SK-N-SH (cell line): ENCODE results near the gene CHCHD3. TPM values are rescaled to one million over a fixed set of nuclear protein-coding genes. Genes with fewer than 3 reads are reported as not detected.

Source experiments
- CTCF ChIA-PET: fragments of 300-600, 350-600 bp; formaldehyde crosslinking; extraction: SDS; loops from one replicate; lab custom pipeline; 2021; lab: Yijun Ruan, JAX
- POLR2A ChIA-PET: fragments of 350-600 bp; sonication (Branson Sonifier 250); formaldehyde crosslinking; extraction: SDS; loops from one replicate; lab custom pipeline; 2020; ENCODE audit warnings: antibody characterized with exemption, inconsistent platforms; lab: Yijun Ruan, JAX
- DNase-seq: peaks from one replicate; pipeline ENCODE4 v3.0.0; 2012
- H2AFZ ChIP-seq: fragments of 200-600 bp; sonication (generic); 2 replicates; pipeline ENCODE4 v1.8.1; 2016; ENCODE audit warnings: antibody characterized with exemption, mild to moderate bottlenecking, low read depth
- H3F3A ChIP-seq: fragments of 200-600 bp; sonication (generic); replicated peaks from 2 replicates; pipeline ENCODE3; 2016; ENCODE audit warnings: antibody characterized with exemption, mild to moderate bottlenecking; ENCODE audit not compliant: insufficient read depth
- H3K27ac ChIP-seq, 2 experiments: fragments of 200-500 bp in 1 of 2; fragments of 200-600 bp in 1 of 2; sonication (Bioruptor generic) in 1 of 2; sonication (generic), shearing (Covaris generic) in 1 of 2; 2 replicates each; pipeline versions ENCODE4 v1.5.1 to v1.6.1; 2014 to 2016; ENCODE audit warnings: low read depth in 2 of 2, inconsistent platforms in 1 of 2, low read length in 1 of 2, mild to moderate bottlenecking in 1 of 2, mixed read lengths in 1 of 2
- H3K27me3 ChIP-seq: fragments of 200-600 bp; sonication (generic), shearing (Covaris generic); 2 replicates; pipeline ENCODE4 v1.6.1; 2016; ENCODE audit warnings: mixed run types; ENCODE audit not compliant: insufficient read depth
- H3K36me3 ChIP-seq, 2 experiments: fragments of 200-500 bp in 1 of 2; fragments of 200-600 bp in 1 of 2; sonication (Bioruptor generic) in 1 of 2; sonication (generic) in 1 of 2; replicated peaks in 1 of 2; 2 replicates each; pipeline versions ENCODE3 to v1.5.1; 2014 to 2016; ENCODE audit warnings: low read length in 1 of 2, mild to moderate bottlenecking in 1 of 2; ENCODE audit not compliant: insufficient read depth in 2 of 2, control insufficient read depth in 1 of 2
- H3K4me1 ChIP-seq, 2 experiments: fragments of 200-500 bp in 1 of 2; fragments of 200-600 bp in 1 of 2; sonication (Bioruptor generic) in 1 of 2; sonication (generic), shearing (Covaris generic) in 1 of 2; 2 replicates each; pipeline versions ENCODE4 v1.5.1 to v1.6.1; 2014 to 2016; ENCODE audit warnings: low read depth in 1 of 2, low read length in 1 of 2, mixed run types in 1 of 2; ENCODE audit not compliant: insufficient read depth in 2 of 2, control insufficient read depth in 1 of 2
- H3K4me2 ChIP-seq: fragments of 200-600 bp; sonication (generic), shearing (Covaris generic); 2 replicates; pipeline ENCODE4 v1.6.1; 2017; ENCODE audit warnings: mixed run types
- H3K4me3 ChIP-seq, 2 experiments: fragments of 200-500 bp in 1 of 2; fragments of 200-600 bp in 1 of 2; sonication (Bioruptor generic) in 1 of 2; sonication (generic), shearing (Covaris generic) in 1 of 2; 2 replicates each; pipeline versions ENCODE4 v1.5.1 to v1.8.1; 2014 to 2016; ENCODE audit warnings: low read depth in 2 of 2, inconsistent platforms in 1 of 2, low read length in 1 of 2, mild to moderate bottlenecking in 1 of 2, mixed read lengths in 1 of 2, moderate library complexity in 1 of 2
- H3K79me2 ChIP-seq: fragments of 200-600 bp; sonication (generic); 2 replicates; pipeline ENCODE4 v1.8.1; 2017; ENCODE audit warnings: mild to moderate bottlenecking; ENCODE audit not compliant: insufficient read depth
- H3K9ac ChIP-seq: fragments of 200-600 bp; sonication (generic); 2 replicates; pipeline ENCODE4 v1.6.1; 2017; ENCODE audit warnings: mixed run types
- H3K9me2 ChIP-seq: fragments of 200-600 bp; sonication (generic); 2 replicates; pipeline ENCODE4 v1.6.1; 2017; ENCODE audit warnings: mixed run types
- H3K9me3 ChIP-seq: fragments of 200-600 bp; sonication (generic); 2 replicates; pipeline ENCODE4 v1.6.1; 2017; ENCODE audit warnings: mixed run types, mild to moderate bottlenecking, moderate library complexity
- H4K20me1 ChIP-seq: fragments of 200-600 bp; sonication (generic); 2 replicates; pipeline ENCODE4 v1.6.1; 2017; ENCODE audit warnings: mild to moderate bottlenecking, mixed run types; ENCODE audit not compliant: insufficient read depth
- ELF1 ChIP-seq: IDR thresholded peaks from 2 replicates; pipeline ENCODE4 v1.4.0; 2012
- EP300 ChIP-seq, 2 experiments: IDR thresholded peaks; 2 replicates each; pipeline versions ENCODE4 v1.4.0 to v1.6.1; 2012; ENCODE audit warnings: borderline replicate concordance in 1 of 2, low read depth in 1 of 2, low read length in 1 of 2
- FOXJ3 ChIP-seq: sonication (generic); formaldehyde crosslinking; IDR thresholded peaks from 2 replicates; pipeline ENCODE4 v1.5.1; 2020; ENCODE audit warnings: mild to moderate bottlenecking, missing genetic modification reagents
- GATA2 ChIP-seq: sonication (generic); formaldehyde crosslinking; IDR thresholded peaks from 2 replicates; pipeline ENCODE4 v1.5.0; 2020; ENCODE audit warnings: mild to moderate bottlenecking, missing genetic modification reagents
- JUND ChIP-seq: IDR thresholded peaks from 2 replicates; pipeline ENCODE4 v1.4.0; 2012
- MEF2A ChIP-seq: IDR thresholded peaks from 2 replicates; pipeline ENCODE4 v1.4.0; 2012; ENCODE audit warnings: low read depth, borderline replicate concordance
- RFX5 ChIP-seq: IDR thresholded peaks from 2 replicates; pipeline ENCODE4 v1.6.1; 2012; ENCODE audit warnings: mild to moderate bottlenecking, improper control_type of control experiment, low read length
- SIN3A ChIP-seq: IDR thresholded peaks from 2 replicates; pipeline ENCODE4 v1.6.1; 2012; ENCODE audit warnings: low read depth, mild to moderate bottlenecking, low read length, moderate library complexity, borderline replicate concordance
- TCF12 ChIP-seq: IDR thresholded peaks from 2 replicates; pipeline ENCODE4 v1.4.0; 2012
- TEAD4 ChIP-seq: IDR thresholded peaks from 2 replicates; pipeline ENCODE4 v1.4.0; 2012; ENCODE audit warnings: mild to moderate bottlenecking, borderline replicate concordance; ENCODE audit not compliant: insufficient read depth
- YY1 ChIP-seq: IDR thresholded peaks from 2 replicates; pipeline ENCODE4 v1.4.0; 2012; ENCODE audit warnings: low read depth, mild to moderate bottlenecking
- WGBS: methylation state at CpG from one replicate; pipeline ENCODE4 v1.1.6; 2017; ENCODE audit warnings: low lambda C conversion rate; 5-methylcytosine and 5-hydroxymethylcytosine counted together
- polyA plus RNA-seq, 3 experiments: library from polyadenylated mRNA; depleted of rRNA; stranded (reverse); fragments of >200 nt; gene quantifications; 2 replicates each; pipeline ENCODE4 v1.2.3, GENCODE V29; 2012
- TF ChIP-seq, protein P1 (sequence below): IDR thresholded peaks from 2 replicates; pipeline ENCODE4 v1.4.0; 2012; ENCODE audit warnings: low read depth, borderline replicate concordance
- TF ChIP-seq, protein P2 (sequence below): IDR thresholded peaks from 2 replicates; pipeline ENCODE4 v1.4.0; 2012; ENCODE audit warnings: low read depth, borderline replicate concordance

CHCHD3 gene
- polyA plus RNA-seq, 1 of the 3 experiments (the other 2 are of a cell fraction): 97.1 TPM

DNA sequence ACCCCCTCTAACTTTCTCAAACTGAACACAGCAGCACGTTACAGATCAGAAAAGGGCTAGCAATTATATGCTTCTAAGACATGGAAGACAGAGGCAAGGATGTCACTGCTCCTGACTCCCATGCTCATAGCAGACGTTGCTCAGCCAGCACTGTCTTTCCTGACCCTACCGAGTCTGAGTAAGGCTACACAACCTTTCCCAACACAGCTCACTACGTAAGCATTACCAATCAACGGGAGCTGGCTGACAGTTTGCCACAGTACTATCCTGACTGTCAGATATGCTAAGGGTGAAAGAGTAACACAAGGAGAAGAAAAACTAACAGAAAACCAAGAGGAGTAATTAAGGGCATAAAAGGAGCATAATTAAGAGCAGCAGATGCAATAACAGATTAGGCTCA is 171.2 kb downstream of the CHCHD3 start:
- no peak overlapping the region for H2AFZ ChIP-seq
- TF ChIP-seq GATA2 (CRISPR knock-in tag) (no peak), YY1 (no peak), TEAD4 (no peak), EP300 (IDR thresholded peaks at IDR 0.05; ENCODE audit: borderline replicate concordance in 1 of 2, low read depth in 1 of 2, low read length in 1 of 2) (no peak), FOXJ3 (CRISPR knock-in tag) (no peak), RFX5 (no peak), SIN3A (no peak), TCF12 (no peak)
- TF ChIP-seq, protein P1, sequence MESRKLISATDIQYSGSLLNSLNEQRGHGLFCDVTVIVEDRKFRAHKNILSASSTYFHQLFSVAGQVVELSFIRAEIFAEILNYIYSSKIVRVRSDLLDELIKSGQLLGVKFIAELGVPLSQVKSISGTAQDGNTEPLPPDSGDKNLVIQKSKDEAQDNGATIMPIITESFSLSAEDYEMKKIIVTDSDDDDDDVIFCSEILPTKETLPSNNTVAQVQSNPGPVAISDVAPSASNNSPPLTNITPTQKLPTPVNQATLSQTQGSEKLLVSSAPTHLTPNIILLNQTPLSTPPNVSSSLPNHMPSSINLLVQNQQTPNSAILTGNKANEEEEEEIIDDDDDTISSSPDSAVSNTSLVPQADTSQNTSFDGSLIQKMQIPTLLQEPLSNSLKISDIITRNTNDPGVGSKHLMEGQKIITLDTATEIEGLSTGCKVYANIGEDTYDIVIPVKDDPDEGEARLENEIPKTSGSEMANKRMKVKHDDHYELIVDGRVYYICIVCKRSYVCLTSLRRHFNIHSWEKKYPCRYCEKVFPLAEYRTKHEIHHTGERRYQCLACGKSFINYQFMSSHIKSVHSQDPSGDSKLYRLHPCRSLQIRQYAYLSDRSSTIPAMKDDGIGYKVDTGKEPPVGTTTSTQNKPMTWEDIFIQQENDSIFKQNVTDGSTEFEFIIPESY: no peak
- TF ChIP-seq, protein P2, sequence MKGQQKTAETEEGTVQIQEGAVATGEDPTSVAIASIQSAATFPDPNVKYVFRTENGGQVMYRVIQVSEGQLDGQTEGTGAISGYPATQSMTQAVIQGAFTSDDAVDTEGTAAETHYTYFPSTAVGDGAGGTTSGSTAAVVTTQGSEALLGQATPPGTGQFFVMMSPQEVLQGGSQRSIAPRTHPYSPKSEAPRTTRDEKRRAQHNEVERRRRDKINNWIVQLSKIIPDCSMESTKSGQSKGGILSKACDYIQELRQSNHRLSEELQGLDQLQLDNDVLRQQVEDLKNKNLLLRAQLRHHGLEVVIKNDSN: no peak
- TF ChIP-seq, all 33 proteins: peak for 0
- Histone ChIP-seq H3K36me3 (peaks cover 3 to 12% of the 10 kb centered on the region in 2 experiments), H3K27me3 (no peaks in the 10 kb centered on the region), H3K4me3 (no peak overlapping the region), H3K9me3 (no peaks in the 10 kb centered on the region), H3F3A (peaks cover 5% of the 10 kb centered on the region), H3K9me2 (no peaks in the 10 kb centered on the region), H3K4me1 (peaks cover 0 to 2% of the 10 kb centered on the region in 2 experiments; a peak in 1 of 4 replicates), H4K20me1 (no peaks in the 10 kb centered on the region), H3K27ac (no peak overlapping the region), H3K9ac (no peak overlapping the region), H3K79me2 (no peaks in the 10 kb centered on the region), H3K4me2 (no peak overlapping the region)
- WGBS: 94% methylated on average over 5 of the region's 5 CpGs
- POLR2A ChIA-PET: no interaction called here
- DNase-seq: no peak
- CTCF ChIA-PET: no interaction called here

DNA sequence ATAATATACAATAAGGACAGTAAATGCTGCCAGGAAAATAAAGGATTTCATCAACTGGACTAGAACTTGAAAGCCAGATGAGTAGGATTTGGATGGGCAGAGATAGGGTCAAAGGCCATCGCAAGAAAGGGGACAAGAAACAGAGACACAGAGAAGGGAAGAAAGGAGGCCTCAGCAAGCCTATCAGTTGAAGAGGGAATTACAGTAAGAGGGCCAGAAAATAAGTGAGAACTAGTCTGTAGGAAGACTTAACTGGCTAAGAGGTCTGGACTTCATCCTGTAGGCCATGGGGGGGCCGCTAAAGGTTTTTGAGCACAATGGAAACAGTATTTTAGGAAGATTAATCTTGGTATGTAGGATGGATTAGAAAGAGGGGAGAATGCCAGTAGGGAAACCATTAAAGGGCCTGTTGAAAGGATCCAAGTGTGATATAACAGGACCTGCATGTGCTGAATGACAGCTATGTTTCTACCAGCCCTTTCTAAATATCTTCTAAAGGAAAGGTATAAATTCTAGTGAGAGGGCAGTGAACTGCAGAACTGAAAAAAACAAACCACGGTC is 174.4 kb downstream of the CHCHD3 start:
- H3K9me3 ChIP-seq: no peaks in the 10 kb centered on the region

More for the DNA sequence above, 174.4 kb downstream of the CHCHD3 start:
- no peak overlapping the region for H3K4me2 ChIP-seq
- WGBS: 97% methylated on average over 3 of the region's 3 CpGs
- H3K9me2 ChIP-seq: no peaks in the 10 kb centered on the region
- H3K27ac ChIP-seq: no peak overlapping the region
- peaks cover 3 to 17% of the 10 kb centered on the region in 2 experiments for H3K36me3 ChIP-seq
- POLR2A ChIA-PET: no interaction called here
- peaks cover 5% of the 10 kb centered on the region for H3F3A ChIP-seq
- no peak overlapping the region for H3K9ac ChIP-seq
- no peak for DNase-seq
- H2AFZ ChIP-seq: no peak overlapping the region
- no peak for TF ChIP-seq MEF2A
- TF ChIP-seq YY1: no peak
- no peak for TF ChIP-seq JUND
- TF ChIP-seq ELF1: no peak
- no peak for TF ChIP-seq EP300 (IDR thresholded peaks at IDR 0.05; ENCODE audit: borderline replicate concordance in 1 of 2, low read depth in 1 of 2, low read length in 1 of 2)
- no peaks in the 10 kb centered on the region for H4K20me1 ChIP-seq
- H3K27me3 ChIP-seq: no peaks in the 10 kb centered on the region
- H3K4me3 ChIP-seq: no peak overlapping the region
- CTCF ChIA-PET: interaction anchor here (0.8 to 1.3 kb wide), 2 partner anchors 10 to 327 kb away, joined by 3 to 4 read pairs; no protein-coding TSS in a partner anchor
- H3K4me1 ChIP-seq: peaks cover 0 to 2% of the 10 kb centered on the region in 2 experiments; a peak in 1 of 4 replicates
- peaks cover 4% of the 10 kb centered on the region; the same call in 1 of the 2 replicates for H3K79me2 ChIP-seq
